Upper lobe of left lung (tissue), 4 donors: Measurements from ENCODE around the gene CAP2.

Experiments
- POLR2A ChIP-seq, 4 donors: fragments of 450-650 bp; IDR thresholded peaks; one replicate each; pipeline ENCODE4 v1.5.1; 2016 to 2017; ENCODE audit warnings: antibody characterized with exemption in 4 of 4, mild to moderate bottlenecking in 2 of 4
- TF ChIP-seq, protein P1 (sequence below), 6 experiments: fragments of 450-650 bp in 4 of 6; fragments of 200-600 bp in 2 of 6; sonication (generic) in 2 of 6; IDR thresholded peaks; one replicate each; pipeline ENCODE4 v1.5.1; 2016 to 2019; ENCODE audit warnings: antibody characterized with exemption in 6 of 6

- TF ChIP-seq, protein P1, sequence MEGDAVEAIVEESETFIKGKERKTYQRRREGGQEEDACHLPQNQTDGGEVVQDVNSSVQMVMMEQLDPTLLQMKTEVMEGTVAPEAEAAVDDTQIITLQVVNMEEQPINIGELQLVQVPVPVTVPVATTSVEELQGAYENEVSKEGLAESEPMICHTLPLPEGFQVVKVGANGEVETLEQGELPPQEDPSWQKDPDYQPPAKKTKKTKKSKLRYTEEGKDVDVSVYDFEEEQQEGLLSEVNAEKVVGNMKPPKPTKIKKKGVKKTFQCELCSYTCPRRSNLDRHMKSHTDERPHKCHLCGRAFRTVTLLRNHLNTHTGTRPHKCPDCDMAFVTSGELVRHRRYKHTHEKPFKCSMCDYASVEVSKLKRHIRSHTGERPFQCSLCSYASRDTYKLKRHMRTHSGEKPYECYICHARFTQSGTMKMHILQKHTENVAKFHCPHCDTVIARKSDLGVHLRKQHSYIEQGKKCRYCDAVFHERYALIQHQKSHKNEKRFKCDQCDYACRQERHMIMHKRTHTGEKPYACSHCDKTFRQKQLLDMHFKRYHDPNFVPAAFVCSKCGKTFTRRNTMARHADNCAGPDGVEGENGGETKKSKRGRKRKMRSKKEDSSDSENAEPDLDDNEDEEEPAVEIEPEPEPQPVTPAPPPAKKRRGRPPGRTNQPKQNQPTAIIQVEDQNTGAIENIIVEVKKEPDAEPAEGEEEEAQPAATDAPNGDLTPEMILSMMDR (IDR thresholded peaks at IDR 0.05) = no peak
- no peak for TF ChIP-seq POLR2A (IDR thresholded peaks at IDR 0.05)
Measured at GRCh38 chr6:17562636-17563035, 169.2 kb downstream of the CAP2 start.
